DOHH2 (cell line): Measurements from ENCODE around the gene RBM5.

Experiments
- EZH2phosphoT487 ChIP-seq: fragments of 200-600 bp; sonication (generic); IDR thresholded peaks from 2 replicates; pipeline ENCODE4 v1.6.1; 2017; ENCODE audit warnings: borderline replicate concordance, mild to moderate bottlenecking, antibody characterized with exemption, low read length, moderate library complexity, mixed read lengths
- TF ChIP-seq, protein P1 (sequence below): fragments of 200-600 bp; sonication (generic); IDR thresholded peaks from one replicate; pipeline ENCODE4 v1.5.1; 2014; ENCODE audit warnings: antibody characterized with exemption, mild to moderate bottlenecking, low read depth, low read length; ENCODE audit not compliant: poor library complexity, severe bottlenecking

DNA sequence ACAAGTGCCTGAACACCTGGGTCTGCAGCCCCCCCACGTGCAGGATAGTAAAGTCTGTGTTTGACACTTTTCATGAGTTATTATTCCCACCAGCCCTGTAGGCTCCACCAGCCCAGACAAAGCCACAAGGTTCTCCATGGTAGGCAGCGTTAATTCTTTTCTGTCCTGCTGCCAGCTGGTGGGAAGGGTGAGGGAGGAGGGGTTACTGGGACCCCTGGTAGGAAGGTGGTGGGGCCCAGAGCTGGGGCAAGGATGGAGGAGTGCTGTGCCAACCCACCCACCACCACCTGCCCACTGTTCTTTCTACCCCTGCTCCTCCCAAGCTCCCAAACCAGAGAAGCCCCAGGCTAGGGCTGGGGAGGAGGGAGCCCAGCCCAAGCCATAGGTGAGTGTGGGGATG lies 45.6 kb downstream of the RBM5 start:
- TF ChIP-seq, protein P1, sequence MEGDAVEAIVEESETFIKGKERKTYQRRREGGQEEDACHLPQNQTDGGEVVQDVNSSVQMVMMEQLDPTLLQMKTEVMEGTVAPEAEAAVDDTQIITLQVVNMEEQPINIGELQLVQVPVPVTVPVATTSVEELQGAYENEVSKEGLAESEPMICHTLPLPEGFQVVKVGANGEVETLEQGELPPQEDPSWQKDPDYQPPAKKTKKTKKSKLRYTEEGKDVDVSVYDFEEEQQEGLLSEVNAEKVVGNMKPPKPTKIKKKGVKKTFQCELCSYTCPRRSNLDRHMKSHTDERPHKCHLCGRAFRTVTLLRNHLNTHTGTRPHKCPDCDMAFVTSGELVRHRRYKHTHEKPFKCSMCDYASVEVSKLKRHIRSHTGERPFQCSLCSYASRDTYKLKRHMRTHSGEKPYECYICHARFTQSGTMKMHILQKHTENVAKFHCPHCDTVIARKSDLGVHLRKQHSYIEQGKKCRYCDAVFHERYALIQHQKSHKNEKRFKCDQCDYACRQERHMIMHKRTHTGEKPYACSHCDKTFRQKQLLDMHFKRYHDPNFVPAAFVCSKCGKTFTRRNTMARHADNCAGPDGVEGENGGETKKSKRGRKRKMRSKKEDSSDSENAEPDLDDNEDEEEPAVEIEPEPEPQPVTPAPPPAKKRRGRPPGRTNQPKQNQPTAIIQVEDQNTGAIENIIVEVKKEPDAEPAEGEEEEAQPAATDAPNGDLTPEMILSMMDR: no peak
- no peak for TF ChIP-seq EZH2phosphoT487
